NCI-H1092 treated with DMSO at 0.1 percent for 48 hours (cell line): ENCODE data around the gene SLC2A11.
A peak's percentile ranks its signal among the peaks of the same experiment; 100 is the strongest.
"Not testable (repeated sequence)": the region's sequence is repeated elsewhere in the genome, so short reads cannot be mapped to it uniquely, and the experiment has no call there.

Source experiments
- DNase-seq: peaks from one replicate; lab custom pipeline; 2025; lab: John Stamatoyannopoulos, UW

The SLC2A11 gene

GRCh38 chr22:23847310-23847920 lies 10.3 kb upstream of the SLC2A11 start:
- no peak for DNase-seq

GRCh38 chr22:23847991-23848864 lies 9.4 kb upstream of the SLC2A11 start:
- no peak for DNase-seq

GRCh38 chr22:23849009-23850006 lies 8.4 kb upstream of the SLC2A11 start:
- DNase-seq: peak; percentile 70

GRCh38 chr22:23850136-23850611 lies 7.5 kb upstream of the SLC2A11 start:
- DNase-seq: no peak

GRCh38 chr22:23856721-23857605 lies 712 bp upstream of the SLC2A11 start:
- DNase-seq: peak; percentile 76

DNA sequence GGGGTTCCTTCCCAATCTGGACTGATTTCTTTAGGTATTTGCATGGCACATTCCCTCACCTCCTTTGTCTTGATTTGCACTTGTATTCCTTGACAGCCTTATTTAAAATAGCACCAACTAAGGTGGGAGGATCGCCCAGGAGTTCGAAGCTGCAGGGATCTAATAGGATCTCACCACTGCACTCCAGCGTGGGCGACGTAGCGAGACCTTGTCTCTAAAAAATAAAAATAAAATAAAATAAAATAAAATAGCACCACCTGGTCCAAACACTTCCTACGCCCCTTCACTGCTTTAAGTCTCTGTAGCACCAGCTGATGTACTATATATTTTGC lies 775 bp downstream of the SLC2A11 start:
- DNase-seq: no peak

GRCh38 chr22:23859201-23859600 lies 1.5 kb downstream of the SLC2A11 start:
- no peak for DNase-seq

GRCh38 chr22:23860187-23860586 lies 2.5 kb downstream of the SLC2A11 start:
- DNase-seq: not testable (repeated sequence)

GRCh38 chr22:23862103-23862502 lies 4.4 kb downstream of the SLC2A11 start:
- peak; percentile 14 for DNase-seq

- not testable (repeated sequence) for DNase-seq
Measured at GRCh38 chr22:23864499-23865154, 7.0 kb downstream of the SLC2A11 start.

DNA sequence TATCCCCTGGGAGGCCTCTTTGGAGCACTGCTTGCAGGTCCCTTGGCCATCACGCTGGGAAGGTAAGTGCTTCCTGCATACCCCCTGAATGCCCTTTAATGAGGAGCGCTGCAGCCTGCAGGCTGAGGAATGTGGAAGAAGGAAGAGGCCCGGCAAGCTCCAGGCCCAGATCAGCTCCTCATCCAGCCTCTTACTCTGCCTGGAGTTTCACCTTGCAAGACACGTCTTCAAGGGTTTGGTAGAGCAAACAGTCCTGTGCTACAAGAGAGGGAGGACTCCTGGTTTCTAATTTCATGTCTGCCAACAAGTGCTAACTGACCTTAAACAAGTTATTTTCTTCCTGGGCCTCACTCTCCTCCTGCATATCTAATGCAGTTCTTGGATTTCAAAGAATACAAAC lies 10.9 kb downstream of the SLC2A11 start:
- no peak for DNase-seq

GRCh38 chr22:23874871-23875270 lies 17.2 kb downstream of the SLC2A11 start:
- no peak for DNase-seq

DNA sequence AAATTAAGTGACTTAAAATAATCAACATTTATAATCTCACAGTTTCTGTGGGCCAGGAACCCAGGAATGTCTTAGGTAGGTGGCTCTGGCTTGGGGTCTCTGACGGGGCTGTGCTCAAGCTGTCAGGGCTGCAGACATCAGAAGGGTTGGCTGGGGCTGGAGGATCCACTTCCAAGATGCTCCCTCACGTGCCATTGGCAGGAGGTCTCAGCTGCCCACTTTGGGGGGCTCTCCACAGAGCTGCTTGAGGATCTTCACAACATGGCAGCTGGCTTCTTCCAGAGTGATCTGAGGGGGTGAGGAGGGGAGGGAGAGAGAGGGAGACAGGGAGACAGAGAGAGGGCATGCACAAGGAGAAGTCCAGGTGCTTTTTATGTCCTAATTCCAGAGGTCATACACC lies 18.1 kb downstream of the SLC2A11 start:
- DNase-seq: no peak

- DNase-seq: no peak
Measured at GRCh38 chr22:23877566-23877965, 19.9 kb downstream of the SLC2A11 start.

- no peak for DNase-seq
Measured at GRCh38 chr22:23878219-23878618, 20.5 kb downstream of the SLC2A11 start.

DNA sequence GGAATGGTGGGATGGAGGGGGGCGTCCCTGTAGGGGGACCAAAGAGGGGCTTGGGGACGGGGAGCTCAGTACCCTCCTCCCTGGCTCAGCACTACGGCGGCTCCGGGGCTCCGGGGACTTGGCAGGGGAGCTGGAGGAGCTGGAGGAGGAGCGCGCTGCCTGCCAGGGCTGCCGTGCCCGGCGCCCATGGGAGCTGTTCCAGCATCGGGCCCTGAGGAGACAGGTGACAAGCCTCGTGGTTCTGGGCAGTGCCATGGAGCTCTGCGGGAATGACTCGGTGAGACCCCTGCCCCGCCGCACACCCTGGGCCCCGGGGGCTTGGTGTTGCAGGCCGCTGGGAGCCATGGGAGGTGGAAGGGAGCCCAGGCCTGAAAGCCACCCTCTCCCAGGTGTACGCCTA lies 24.7 kb downstream of the SLC2A11 start:
- no peak for DNase-seq

- no peak for DNase-seq
Measured at GRCh38 chr22:23883658-23884057, 26.0 kb downstream of the SLC2A11 start.

DNA sequence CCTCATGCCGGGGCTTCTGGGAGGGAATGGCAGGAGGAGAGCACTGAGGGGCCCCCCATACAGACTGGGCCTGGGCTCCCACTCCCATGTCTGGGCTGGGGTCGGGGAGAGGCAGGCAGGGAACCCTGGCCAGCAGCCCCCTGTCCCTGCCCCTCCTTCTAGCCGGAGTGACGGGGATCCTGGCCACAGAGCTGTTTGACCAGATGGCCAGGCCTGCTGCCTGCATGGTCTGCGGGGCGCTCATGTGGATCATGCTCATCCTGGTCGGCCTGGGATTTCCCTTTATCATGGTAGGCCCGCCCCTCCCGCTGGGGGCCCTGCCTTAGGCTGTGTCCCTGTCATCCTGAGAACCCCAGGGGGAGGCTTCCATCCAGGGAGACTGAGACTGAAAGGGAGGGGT lies 26.5 kb downstream of the SLC2A11 start:
- no peak for DNase-seq

DNA sequence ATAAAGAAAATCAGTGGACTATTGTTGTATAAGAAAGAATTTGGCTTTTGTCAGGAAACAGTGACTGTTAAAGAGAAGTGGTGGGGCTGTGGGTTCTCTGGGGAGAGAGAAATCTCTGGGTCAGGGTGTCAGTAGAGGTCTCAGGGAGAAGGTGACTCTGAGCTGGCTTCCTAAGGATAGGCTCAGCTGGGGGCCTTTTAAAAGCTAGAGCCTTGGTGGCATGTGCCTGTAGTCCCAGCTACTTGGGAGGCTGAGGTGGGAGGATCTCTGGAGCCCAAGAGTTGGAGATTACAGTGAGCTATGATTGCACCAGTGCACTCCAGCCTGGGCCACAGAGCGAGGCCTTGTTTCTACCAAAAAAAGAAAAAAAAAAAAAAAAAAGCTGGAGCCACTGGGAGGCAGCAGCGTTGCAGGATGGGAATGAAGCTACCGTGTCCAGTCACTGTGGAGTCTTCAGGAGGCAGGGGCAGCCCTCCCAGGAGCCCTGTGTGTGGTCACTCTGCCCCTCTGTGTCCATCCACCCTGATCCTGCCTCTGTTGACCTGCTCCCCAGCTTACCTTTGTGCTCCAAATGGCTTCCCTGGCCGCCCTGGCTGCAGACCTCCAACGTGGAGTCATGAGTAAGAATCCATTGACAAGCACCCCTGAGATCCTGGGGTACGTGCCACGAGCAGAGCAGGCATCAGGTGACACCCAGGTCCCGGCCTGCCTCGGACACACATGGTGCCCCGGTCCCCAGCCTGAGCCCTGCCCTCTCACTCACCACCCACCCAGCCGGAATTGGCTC lies 31.1 kb downstream of the SLC2A11 start:
- no peak for DNase-seq

DNA sequence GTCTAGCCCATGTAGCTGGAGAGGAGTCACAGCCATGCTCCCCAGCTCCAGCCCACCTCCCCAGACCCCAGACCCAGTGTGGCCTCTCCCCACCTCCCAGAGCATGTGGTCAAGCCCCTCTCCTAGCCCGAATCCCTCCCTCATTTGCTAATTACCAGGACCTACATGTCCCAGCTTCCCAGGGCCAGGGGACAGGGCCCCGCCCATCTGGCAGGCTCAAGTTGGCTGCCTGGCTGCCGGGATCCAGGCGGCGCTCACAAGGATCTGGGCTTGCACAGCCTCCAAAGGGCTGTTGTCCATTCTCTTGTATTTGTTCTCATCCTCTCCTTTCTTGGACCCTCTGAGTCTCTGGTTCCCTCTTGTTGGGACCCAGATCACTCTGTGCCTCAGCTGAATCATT lies 31.9 kb downstream of the SLC2A11 start:
- no peak for DNase-seq
